Choroid plexus epithelial cell (primary cell): ENCODE data around the gene SBK3.
A peak's percentile ranks its signal among the peaks of the same experiment; 100 is the strongest.

Experiments
- DNase-seq: peaks from one replicate; pipeline ENCODE4 v3.0.0-alpha.2; 2010; ENCODE audit warnings: low read depth
- H3K4me3 ChIP-seq: 2 replicates; pipeline ENCODE4 v1.5.1; 2011; ENCODE audit warnings: low read depth, mild to moderate bottlenecking, control low read depth, low read length, moderate library complexity
- TF ChIP-seq, protein P1 (sequence below): conservative IDR thresholded peaks from 2 replicates; pipeline ENCODE4 v1.5.1; 2011; ENCODE audit warnings: low read depth, mild to moderate bottlenecking, control low read depth, inconsistent platforms, low read length, moderate library complexity

Gene SBK3

DNA sequence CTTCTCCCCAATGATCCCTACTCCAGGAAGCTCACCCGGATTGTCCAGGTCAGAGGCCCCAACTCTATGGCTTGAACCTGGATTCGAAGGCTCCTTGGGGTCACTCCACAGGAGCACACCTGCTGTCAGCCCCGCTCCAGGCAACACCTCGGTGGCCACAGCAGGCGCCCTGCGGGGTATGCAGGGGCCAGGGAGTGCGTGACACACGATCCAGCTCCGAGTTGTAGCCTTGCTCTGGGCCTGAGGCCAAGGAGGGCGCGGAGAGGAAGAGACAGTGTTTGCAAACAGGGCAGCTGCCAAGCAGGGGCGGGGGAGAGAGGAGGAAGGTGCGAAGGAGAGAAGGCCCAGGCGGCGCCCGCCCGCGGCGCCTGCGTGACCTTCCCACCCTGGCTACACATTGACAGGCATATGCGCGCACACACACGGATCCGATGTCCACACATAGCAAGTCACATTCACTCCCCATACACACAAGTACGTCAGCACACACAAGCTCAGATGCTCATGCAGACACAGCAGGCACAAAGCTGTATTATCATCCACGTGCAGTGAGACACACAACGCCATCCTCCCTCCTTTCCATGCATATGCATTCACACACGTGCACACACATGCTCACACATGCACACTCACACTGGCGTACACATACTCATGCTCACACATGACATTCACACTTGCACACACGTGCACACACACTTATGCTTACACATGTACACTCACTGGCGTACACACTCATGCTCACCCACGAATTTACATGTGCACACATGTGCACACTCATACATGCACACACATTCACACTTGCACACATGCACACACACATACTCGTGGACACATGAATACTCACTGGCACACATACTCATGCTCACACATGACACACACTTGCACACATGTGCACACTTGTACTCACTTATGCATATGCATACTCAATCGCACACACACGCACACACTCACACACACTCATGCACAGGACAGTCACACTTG, 18.8 kb downstream of the SBK3 start:
- TF ChIP-seq, protein P1, sequence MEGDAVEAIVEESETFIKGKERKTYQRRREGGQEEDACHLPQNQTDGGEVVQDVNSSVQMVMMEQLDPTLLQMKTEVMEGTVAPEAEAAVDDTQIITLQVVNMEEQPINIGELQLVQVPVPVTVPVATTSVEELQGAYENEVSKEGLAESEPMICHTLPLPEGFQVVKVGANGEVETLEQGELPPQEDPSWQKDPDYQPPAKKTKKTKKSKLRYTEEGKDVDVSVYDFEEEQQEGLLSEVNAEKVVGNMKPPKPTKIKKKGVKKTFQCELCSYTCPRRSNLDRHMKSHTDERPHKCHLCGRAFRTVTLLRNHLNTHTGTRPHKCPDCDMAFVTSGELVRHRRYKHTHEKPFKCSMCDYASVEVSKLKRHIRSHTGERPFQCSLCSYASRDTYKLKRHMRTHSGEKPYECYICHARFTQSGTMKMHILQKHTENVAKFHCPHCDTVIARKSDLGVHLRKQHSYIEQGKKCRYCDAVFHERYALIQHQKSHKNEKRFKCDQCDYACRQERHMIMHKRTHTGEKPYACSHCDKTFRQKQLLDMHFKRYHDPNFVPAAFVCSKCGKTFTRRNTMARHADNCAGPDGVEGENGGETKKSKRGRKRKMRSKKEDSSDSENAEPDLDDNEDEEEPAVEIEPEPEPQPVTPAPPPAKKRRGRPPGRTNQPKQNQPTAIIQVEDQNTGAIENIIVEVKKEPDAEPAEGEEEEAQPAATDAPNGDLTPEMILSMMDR = no peak
- DNase-seq = peak; percentile 92
- H3K4me3 ChIP-seq = no peak overlapping the region

DNA sequence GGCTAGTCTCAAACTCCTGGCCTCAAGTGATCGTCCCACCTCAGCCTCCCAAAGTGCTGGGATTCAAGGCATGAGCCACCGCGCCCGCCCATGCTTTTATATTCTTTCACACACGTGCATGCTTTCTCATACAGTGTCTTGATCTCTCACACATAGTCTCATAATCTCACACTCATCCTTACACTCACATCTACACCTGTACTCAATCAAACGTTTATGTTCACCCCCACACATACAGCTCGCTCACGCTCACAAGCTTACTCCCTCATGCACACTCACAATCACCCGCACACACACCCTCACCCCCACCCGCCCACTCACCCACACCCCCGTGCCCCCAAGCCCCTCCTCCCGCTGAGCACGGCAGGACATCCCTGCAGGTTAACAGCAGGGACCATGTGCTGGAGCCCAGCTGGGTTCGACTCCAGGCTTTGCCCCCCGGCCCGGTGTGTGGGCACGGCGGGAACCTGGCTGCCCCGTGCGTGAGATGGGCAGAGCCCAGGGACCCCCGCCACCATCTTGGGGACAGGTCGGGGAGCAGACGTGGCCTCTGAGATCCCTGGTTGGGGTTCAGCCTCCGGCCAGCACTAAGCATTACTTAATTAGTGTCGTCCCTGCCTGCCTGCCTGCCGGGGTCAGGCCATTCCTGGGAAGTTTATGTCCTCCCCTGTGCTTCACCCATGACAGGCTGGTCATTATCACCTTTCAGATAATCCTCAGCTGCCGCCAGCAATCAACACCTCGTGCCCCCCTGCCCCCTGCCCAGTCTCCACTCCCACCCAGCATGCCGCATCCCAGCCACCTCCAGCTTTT, 19.8 kb downstream of the SBK3 start:
- H3K4me3 ChIP-seq = no peak overlapping the region
- TF ChIP-seq, protein P1 = no peak
- DNase-seq = no peak

DNA sequence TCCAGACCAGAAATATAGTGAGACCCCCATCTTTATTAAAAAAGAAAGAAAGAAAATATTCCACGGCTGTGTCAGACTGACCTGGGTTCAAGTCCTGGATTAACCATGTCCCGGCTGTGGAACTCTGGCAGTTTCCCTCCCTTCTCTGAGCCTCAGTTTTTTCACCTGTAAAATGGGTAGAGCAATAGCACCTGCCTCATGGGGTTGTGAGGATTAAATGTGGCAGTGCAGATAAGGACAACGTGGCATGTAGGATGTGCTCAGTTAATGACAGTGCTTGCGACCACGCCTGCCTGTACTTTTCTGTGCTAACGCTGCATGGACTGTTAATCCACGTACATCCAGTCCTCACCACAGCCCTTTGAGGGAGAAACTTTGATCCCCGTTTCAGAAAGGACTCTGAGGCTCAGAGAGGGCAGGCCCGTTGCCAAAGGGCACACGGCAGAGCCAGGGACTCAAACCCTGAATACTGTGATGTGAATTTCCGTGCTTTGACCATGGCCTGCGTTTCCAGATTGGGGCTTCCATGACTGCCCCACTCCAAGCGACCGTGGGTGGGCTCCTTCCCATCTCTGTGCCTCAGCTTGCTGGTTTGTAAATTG, 24.6 kb downstream of the SBK3 start:
- TF ChIP-seq, protein P1 = no peak
- H3K4me3 ChIP-seq = no peak overlapping the region
- no peak for DNase-seq

DNA sequence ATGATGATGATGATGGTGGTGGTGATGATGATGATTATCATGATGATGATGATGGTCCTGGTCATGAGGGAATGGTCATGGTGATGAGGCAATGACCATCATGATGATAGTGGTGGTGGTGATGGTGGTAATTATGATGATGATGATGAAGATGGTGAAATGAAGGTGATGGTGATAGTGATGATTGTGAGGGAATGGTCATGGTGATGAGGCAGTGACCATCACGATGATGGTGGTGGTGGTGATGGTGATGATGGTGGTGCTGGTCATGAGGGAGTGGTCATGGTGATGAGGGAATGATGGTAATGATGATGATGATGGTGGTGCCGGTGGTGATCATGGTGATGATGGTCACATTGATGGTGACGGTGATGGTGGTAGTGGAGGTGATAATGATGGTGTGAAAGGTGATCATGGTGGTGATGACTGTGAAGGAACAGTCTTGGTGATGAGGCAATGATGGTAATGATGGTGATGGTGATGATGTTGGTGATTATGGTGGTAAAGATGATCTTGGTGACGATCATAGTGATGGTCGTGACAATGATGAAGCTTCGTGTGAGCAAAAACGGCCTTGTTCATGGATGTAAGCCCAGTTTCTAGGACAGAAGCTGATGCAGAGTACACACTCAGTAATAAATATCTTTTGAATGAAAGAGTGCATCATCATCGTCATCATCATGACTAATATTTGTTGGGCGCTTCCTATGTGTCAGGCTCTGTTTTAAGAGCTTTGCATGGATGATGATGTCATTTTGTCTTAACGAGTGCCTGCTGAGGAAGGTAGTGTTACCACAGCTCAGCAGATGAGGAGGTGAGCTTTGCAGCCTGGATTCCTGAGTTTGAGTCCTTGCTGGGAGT, 25.7 kb downstream of the SBK3 start:
- DNase-seq = peak; percentile 67

DNA sequence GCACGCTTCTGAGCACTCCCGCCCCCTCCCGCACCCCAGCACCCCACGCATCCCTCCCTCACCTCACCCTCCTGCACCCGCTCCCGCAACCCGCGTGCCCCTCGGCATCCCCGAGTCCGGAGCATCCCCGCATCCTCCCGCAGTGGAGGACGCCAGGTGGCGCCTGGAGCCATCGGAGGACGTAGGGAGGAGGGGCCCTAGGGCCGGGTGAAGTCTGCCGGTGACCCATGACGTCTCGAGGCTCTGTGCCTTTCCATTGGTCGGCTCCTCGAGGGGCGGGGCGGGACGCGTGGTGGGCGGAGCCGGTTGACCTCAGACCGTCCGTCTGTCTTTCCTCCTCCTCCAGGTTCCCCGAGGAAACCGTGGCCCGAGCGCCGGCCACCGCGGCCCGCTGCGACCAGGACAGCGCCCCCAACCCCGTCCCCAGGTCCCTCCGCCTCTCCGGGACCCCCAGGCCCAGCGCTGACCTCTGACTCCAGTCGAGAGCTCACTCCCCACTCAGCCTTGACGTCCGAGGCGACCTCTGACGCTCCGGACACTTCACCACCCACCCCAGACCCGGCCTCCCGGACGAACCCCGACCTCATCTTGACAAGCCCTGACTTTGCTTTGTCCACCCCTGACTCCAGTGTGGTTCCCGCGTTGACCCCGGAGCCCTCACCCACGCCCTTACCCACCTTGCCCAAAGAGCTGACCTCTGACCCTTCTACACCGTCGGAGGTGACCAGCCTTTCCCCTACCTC, 28.3 kb downstream of the SBK3 start:
- peak; percentile 96 for DNase-seq
- H3K4me3 ChIP-seq = peak overlapping the region; percentile 57
- TF ChIP-seq, protein P1 = peak; percentile 94

More for the DNA sequence above, 25.7 kb downstream of the SBK3 start:
- no peak overlapping the region for H3K4me3 ChIP-seq
- TF ChIP-seq, protein P1 = no peak
